Measurements from ENCODE around the gene MOXD1.

The MOXD1 gene
- total RNA-seq = 1.2 to 1.5 reads per million in 2 donors

GRCh38 chr6:132400883-132401617, at the start of gene MOXD1:
MOXD1 (minus strand) TSS chr6:132401475; CDS start chr6:132401426, 49 bp downstream.
- DNase-seq = peak; percentile 10

GRCh38 chr6:132446855-132447241, 45.6 kb upstream of the MOXD1 start:
- DNase-seq = no peak

DNA sequence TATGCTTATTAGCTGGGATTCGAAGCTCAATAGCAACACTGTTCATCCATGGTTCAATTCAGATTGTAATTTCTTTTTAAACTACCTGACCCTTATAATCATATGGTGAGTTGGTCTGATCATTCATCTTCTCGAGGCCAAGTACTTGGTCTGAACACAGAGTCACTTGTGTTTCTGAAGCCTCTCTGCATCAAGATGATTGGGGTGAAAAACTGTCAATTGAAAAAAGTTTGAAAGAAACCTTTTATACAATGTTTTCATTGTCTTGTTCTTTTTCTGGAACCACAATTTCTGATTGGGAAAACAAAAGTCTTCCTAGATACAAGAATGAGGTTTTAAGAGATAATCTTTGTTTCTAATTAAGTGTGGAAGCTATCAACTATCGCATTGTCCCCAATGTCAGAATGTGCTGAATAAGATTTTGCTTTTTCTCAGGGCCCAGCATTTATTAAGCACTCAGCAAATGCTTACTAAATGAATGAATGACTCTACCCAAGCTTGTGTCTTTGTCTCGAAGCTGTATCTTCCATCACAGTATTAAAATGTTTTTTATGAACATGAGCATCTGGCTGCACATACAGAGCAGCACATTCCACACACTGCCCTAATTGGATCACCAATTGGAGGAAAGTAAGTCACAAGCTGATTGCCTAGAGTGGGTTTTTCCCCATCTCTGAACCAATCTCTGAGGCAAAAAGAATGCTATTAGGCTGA, 45.0 kb upstream of the MOXD1 start:
- DNase-seq = no peak

- DNase-seq = no peak
Observed at GRCh38 chr6:132445201-132445951, 44.1 kb upstream of the MOXD1 start.

DNA sequence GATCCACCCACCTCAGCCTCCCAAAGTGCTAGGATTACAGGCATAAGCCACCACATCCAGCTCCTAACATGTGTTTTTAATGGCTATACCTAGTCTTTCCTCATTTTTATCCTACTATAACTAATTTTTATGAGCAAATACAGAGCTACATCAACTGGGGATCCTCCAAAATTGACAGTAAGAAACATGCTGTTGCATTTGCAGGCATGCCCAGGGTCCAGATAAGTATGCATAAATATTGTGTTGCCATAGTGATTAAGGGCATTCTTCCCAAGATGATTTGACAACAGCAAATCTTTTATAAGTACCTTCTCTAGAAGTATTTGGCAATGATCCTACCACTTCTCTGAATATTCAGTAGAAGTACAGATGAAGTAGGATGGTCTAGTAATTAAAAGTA, 41.9 kb upstream of the MOXD1 start:
- DNase-seq = no peak

DNA sequence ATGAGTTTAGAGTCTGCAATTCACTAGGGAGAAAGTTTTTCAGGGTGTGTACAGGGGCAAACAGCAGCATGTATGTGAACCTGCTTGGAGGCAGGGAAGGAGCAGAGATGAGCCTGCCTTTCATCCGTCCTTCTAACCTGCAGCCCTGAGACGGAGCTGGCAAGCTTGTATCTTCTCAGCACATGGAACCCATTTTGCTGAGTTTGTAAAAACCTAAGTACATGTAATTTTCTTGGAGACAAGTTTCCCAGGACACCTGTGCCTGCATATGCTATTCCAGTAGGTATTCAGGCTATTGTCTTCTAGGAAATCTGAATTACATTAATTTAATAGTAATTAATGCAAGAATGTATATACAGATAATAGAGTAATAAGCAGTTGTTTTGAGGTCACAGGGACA, 28.8 kb upstream of the MOXD1 start:
- DNase-seq = no peak

DNA sequence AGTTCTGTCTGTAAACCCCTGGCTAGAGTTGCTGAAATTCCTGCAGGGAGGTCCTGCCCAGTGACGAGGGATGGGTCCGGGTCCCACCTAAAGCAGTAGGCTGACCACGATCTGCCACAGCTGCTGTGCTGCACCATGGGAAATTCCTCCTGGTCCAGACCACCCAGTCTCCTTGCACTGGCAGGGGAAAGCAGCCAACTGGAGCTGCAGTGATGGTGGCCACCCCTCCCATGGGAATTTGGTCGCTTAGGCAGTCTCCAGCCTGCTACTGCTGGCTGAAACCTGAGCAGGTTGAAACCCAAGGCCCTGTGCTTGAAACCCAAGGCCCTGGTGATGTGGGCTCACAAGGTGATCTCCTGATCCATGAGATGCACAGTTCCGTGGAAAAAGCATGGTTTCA, 23.9 kb upstream of the MOXD1 start:
- no peak for DNase-seq

DNA sequence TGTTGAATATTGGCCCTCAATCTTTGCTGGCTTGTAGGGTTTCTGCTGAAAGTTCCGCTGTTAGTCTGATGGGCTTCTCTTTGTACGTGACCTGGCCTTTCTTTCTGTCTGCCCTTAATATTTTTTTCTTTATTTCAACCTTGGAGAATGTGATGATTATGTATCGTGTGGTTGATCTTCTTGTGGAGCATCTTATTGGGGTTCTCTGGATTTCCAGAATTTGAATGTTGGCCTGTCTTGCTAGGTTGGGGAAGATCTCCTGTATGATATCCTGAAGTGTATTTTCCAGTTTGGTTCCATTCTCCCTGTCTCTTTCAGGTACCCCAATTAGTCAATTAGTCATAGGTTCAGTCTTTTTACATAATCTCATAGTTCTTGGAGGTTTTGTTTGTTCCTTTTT, 22.6 kb upstream of the MOXD1 start:
- no peak for DNase-seq

DNA sequence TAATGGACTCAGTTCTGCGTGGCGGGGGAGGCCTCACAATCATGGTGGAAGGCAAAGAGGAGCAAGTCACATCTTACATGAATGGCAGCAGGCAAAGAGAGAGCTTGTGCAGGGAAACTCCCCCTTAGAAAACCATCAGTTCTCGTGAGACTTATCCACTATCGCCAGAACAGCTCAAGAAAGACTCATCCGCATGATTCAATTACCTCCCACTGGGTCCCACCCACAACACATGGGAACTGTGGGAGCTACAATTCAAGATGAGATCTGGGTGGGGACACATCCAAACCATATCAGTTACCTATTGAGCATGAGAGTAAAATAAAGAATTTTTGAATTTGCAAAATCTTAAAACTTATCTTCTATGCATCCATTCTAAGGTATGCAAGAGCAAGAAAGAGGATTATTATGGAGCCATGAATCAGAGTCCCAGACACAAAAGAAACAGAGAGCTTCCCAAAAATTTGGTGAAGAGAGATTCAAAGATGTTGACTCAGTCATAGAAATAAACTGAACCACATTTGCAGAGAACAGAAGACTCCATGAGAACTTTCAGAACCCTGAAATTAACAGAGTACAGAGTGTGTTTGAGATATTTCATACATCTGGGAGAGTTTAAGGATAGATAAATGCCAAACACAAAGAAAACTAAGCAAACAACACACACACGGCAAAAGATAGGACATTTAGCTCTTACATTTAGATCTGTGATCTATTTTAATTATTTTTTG, 17.1 kb upstream of the MOXD1 start:
- no peak for DNase-seq

- no peak for DNase-seq
Observed at GRCh38 chr6:132414761-132415160, 13.5 kb upstream of the MOXD1 start.

DNA sequence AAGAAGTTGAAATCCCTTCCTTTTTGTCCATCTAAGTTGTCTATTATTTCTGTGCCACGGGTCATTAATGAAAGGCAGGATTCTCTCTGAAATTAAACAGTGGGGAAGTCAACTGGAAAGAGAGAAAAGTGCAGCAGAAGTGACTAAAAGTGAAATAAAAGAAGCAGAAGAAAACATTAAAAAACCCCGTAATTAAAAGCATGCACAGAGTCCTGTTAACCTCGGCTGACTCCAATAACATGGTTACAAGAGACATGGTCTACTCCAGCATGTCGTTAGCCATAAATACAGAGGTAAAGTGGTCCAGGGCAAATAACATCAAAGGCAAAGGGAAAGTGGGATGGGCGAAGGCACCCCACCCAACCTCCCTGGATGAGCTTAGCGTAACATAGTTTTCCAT, 13.0 kb upstream of the MOXD1 start:
- DNase-seq = no peak

DNA sequence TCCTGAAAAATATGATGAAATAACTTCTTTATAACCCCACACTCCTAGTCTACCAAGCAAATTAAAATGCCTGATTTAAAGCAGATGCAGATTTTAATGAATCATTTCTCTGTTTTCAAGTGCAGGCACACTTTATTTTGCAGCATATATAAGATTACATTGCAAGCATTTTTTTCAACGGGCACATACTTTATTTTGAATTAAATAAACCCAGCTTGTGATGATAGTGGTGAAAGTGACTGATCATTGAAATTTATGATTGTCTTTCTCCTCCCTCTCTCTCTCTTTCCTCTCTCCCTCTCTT, 12.2 kb upstream of the MOXD1 start:
- no peak for DNase-seq

DNA sequence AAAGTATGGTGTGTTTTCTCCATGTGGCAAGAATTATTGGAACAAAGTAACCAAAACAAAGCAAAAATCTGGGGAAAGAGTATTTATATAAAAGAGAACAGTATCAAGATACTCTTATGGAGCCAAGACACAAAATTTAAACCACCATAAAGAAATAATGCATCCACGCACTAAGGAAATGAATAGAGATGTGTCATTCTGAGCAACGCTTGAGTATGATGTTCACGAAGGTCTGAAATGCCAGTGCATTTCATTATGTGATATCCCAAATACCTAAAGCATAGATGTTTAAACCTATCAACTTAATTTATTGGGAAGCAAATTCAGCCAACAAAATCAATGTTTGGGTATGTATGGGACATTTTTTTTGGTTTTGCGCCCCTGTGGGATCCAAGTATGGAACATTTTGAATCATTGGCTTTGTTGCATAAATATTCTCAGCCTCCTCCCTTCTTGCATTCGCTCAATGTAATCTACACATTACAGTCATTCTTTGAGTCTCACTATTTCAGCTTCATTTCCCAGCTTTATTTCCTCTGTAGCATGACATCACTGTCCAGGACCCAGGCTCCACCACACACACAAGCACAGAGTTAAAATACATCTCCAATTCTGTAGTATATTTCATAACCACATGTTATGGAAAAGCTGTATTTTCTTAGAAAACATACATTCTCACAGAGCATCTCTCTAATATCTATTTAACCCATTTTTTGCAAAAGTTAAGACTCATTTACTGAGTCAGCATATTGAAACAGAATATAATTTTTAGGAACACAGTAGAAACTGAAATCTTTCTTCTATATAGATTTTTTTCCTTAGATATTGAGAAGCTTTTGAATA, 11.6 kb upstream of the MOXD1 start:
- DNase-seq = no peak

DNA sequence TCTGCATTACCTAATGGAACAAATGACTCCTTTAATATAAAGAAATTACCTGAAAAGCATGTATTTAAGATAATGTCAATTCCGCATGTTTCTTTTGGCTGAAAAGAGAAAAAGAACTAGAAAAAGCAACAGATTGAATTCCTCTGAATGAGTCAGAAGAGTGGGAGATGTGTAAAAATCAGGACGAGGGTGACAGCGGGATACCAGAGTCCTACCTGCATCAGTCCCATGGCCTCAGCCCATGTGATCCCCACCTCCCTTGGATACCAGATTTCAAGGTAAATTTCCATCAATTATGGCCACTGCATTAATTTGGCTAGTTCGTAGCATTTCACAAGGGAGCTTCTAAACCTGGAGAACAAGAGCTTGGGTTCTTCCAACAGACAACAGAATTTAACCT, 10.0 kb upstream of the MOXD1 start:
- DNase-seq = no peak

DNA sequence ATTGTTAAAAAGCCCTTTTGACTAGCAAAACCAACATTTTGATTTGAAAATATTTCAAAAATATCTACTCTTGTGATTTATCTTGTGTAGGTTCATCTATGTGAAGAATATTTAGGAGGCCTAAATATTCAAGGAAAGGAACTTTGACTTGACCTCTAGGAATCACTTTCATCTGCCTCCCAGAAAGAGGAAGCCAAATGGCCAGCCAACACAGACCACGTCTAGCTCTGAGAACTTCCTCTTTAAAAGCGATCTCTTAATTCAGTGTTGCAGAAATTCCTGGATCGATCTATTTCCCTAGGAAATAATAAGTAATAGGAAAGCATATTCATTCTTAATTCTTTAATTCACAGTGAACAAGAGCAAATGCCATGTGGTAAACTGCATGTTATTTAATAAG, 9.6 kb upstream of the MOXD1 start:
- DNase-seq = no peak

GRCh38 chr6:132405143-132405915, 4.1 kb upstream of the MOXD1 start:
- no peak for DNase-seq

- DNase-seq = no peak
Observed at GRCh38 chr6:132404736-132405135, 3.5 kb upstream of the MOXD1 start.

GRCh38 chr6:132404330-132404729, 3.1 kb upstream of the MOXD1 start:
- DNase-seq = no peak

DNA sequence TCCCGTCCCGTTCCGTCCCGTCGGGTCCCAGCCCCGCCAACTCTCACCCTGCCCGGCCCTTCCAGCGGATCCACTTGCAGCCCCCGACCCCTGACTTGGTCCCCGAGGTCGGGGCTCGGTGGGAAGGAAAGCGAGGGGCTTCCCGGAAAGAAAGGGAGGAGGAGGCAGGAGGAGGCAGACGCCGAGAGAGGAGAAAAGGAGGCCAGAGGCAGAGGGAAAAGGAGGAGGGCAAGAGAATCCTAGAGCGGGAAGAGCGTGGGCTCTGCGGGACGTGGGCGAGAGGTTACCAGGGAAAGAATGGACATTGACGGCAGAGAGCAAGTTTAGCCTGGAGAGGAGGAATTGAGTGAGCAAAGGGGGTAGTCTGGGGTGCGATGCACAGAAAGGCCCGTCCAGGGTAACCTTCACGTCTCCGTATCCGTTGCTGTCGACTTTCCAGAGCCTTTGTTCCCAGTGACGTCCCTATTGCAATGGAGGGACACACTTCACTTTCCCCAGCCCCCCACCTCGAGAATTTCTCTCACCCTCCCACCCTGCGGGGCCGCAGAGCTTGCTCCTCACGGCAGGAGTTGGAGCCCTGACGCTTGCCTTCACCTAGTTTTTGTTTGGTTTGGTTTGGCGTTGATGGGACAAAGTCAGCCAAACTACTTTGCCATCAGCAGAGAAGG, 477 bp upstream of the MOXD1 start:
- no peak for DNase-seq

DNA sequence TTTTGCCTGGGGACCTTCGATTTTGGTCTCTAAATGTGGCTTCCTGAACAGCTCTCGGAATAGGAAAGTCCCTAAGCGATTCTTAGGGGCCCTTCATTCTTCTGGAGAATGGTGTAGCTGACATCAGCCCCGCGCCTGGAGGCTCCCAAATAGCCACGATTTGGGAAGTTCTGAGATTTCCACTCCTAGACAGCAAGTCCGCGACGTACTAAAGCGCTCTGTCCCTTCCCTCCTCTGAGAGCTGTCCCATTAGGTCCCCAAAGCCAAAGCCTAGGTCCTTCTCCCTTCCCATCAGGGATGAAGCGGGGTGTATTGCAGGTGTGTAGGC, 756 bp downstream of the MOXD1 start:
- no peak for DNase-seq

Measured in activated gamma-delta T cell (primary cell).